SU-DHL-6 (cell line): Measurements from ENCODE around the gene EIF4G1.

Experiments used
- CTCF ChIP-seq: fragments of 200-600 bp; sonication (generic); IDR thresholded peaks from one replicate; pipeline ENCODE4 v1.5.1; 2017; ENCODE audit warnings: antibody characterized with exemption, mild to moderate bottlenecking, low read length, moderate library complexity; ENCODE audit not compliant: insufficient read depth, poor library complexity, severe bottlenecking
- EZH2phosphoT487 ChIP-seq: fragments of 200-600 bp; sonication (generic), shearing (Covaris generic); conservative IDR thresholded peaks from 2 replicates; pipeline ENCODE4 v1.6.1; 2018; ENCODE audit warnings: mild to moderate bottlenecking, antibody characterized with exemption, low read length, moderate library complexity, mixed read lengths

GRCh38 chr3:184335291-184335660 lies 20.9 kb downstream of the EIF4G1 start:
- TF ChIP-seq CTCF, result no peak
- no peak for TF ChIP-seq EZH2phosphoT487
